GM18517 (cell line): ENCODE data around the gene REX1BD.
A peak's percentile ranks its signal among the peaks of the same experiment; 100 is the strongest.
"Not testable (repeated sequence)": the region's sequence is repeated elsewhere in the genome, so short reads cannot be mapped to it uniquely, and the experiment has no call there.

Source experiments
- ATAC-seq: cut with Tn5 transposase; IDR thresholded peaks from one replicate; pipeline ENCODE4 v1.9.1; 2021; ENCODE audit warnings: mild to moderate bottlenecking, moderate library complexity; ENCODE audit not compliant: unreplicated experiment

REX1BD gene

DNA sequence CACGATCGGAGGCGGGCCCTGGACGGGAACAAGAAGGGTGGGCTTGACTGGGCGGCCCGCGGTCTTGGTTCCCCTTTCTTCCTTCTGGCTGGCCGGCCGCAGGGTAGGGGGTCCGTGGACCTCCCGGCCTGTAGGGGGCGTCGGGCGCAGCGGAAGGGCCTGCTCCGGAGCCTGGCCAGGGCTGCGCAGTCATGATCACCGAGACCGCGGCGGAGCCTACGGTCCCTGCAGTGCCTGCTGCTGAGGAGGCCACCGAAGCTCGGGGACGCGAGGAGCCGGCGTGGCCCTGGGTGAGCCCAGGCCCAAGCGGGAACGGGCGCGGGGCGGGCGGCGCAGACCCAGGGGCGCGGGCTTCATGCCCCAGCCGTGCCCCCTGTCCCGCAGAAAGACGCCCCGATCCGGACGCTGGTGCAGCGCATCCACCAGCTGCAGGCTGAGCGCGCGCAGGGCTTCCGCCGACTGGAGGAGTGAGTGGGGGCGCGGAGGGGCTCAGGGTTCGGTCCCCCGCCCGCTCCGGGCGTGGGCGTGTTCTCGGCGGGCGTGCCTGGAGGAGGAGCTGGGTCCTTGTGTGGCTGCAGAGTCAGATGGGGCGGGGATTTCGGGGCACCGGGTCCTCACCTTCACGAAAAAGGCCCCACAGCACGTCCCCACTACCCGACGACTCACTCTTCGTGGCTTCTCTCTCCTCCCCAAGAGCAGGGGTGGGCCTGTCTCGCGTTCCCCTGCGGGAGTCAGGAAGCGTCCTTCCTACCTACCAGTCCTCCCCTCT lies at the start of gene REX1BD:
REX1BD (plus strand) TSS at position 188 of the 769 bp plus-strand sequence; CDS start at position 192, 4 bp downstream.
- ATAC-seq: peak; percentile 79

DNA sequence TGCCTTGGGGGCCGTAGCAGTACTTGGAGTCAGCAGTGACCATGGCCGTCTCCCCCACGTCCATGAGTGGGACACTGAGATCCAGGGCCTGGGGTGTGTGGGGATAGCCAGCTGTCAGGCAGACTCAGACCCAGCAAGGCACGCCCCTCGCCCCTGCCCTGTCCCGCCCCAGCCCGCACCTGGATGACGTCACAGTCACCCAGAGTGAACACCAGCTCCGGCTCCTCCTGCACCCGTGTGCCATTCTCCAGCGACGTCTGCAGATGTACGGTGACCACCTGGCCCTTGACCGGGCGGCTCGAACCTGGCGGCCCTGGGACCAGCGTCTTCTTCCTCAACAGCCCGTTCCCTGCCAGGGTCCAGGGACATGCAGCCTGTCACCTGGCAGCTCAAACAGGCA lies 49.2 kb upstream of the REX1BD start:
- no peak for ATAC-seq

DNA sequence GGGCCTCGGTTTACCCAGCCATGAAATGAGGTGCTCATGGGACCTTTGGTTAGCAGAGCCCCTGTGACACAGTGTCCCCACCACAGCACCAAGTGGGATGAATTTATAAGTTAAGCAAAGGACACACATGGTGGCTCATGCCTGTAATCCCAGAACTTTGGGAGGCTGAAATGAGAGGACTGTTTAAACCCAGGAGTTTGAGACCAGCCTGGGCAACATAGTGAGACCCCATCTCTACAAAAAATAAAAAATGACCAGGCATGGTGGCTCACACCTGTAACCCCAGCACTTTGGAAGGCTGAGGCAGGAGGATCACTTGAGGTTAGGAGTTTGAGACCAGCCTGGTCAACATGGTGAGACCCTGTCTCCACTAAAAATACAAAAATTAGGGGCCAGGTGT lies 48.4 kb upstream of the REX1BD start:
- ATAC-seq: not testable (repeated sequence)

DNA sequence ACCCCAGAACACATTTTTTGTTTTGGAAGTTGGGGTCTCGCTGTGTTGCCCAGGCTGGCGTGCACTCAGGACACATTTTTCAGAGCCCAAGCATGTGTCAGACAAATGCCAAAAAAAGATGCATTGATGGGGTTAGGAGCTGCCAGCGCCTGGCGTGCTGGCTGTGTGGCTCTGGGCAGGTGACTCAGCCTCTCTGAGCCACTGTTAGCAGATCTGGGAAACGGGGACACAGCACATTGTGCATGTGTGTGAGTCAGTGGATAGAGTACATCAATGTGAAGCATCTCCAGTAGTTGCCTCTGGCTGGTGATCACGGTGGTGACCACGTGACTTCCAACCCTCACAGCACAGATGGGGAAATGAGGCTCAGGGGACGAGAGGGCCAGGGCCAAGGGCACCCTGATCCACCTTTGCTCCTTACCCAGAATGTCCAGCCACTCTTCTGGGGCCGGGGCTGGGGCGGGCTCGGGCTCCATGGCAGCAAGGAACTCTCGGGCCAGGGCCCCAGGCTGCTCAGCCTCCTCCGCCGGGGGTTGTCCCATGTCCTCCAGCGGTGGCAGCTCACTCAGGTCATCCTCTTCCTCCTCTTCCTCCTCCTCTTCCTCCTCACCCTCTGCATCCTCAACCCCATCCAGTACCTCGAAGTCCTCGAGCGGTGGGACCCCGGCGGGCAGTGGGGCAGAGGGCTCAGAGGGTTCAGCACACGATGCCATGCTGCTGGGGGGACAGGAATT lies 47.2 kb upstream of the REX1BD start:
- no peak for ATAC-seq

DNA sequence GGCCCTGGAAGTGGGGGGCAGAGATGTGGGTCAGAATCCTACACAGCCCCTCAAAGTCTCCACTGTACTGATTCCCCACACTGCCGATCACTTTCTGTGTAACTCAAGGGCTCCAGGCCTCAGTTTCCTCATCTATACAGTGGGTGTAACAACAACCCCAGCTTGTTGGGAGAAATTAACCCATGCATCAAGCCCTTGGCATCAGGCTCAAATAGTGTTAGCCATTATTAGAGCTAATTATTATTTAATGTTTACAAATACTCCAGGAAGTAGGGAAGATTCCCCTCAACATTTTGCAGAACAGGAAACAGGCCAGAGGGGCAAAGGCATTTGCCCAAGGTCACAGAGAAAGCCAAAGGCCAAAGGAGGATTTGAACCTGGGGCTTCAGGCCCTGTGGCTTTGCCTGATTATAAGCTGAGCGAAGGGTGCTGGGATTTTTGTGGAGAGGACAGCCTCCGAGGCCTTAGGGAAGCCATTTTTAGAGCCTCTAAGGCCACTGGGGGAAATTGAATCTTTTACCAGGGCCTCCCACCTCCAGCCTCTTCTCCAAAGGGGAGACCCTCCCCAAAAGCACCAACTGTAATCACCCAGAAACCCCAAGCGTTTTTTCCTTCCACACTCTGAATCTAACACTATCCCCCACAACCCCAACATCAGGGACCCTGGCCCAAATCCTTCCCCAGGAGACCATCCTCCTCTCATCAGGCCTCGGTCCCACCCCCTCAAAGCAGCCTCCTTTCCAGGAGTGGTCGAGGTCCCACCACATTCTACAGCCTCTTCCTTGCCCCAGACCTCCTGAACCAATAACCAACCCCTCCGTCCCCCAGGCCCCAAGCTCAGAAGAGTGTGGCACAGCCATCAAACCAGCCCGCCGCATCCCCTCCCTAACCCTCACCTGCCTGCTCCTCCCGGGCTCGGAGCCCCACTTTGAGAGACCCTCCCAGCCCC lies 46.3 kb upstream of the REX1BD start:
- ATAC-seq: no peak

DNA sequence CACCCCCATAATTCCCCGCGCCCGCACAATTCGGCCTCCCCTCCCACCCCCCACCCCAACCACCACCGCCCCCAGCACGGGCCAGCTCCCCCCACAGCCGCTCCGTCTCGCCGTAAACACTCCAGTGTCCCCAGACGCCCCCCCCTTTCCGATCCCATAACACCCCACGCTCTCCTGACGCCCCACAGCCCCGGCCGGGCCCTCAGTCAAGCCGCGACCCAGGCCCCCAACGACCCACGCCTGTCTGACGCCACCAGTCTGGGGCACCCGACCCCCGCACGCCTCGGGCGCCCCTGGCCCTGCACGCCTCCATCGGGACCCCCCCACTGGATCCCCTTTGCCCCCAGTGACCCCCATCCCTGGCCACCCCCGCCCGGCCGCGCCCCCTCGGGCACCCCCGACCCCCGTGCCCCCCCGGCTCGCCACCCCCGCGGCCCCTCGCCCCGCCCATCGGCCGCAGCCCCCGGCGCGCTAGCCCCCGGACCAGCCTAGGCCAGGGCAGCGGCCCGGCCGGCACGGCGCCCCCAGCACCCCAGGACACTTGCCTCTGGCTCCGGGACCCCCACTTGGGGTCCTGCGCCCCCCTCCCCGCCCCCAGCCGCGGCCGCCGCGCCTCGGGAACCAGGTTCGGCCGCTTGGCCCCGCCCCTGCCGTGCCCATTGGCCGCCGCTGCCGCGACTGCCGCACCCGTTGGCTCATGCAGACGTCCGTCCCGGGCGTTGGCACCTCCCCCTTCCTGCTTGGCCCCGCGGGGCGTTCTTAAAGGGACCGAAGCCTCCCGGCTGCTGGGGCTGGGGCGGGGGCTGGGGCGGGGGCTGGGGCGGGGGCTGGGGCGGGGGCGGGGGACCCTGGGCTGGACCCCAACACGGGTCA lies 45.4 kb upstream of the REX1BD start, which contains the start of gene FKBP8:
FKBP8 (minus strand) TSS at position 633 of the 873 bp plus-strand sequence. CDS start 1,603 bp downstream, outside the sequence.
- ATAC-seq: peak; percentile 78

DNA sequence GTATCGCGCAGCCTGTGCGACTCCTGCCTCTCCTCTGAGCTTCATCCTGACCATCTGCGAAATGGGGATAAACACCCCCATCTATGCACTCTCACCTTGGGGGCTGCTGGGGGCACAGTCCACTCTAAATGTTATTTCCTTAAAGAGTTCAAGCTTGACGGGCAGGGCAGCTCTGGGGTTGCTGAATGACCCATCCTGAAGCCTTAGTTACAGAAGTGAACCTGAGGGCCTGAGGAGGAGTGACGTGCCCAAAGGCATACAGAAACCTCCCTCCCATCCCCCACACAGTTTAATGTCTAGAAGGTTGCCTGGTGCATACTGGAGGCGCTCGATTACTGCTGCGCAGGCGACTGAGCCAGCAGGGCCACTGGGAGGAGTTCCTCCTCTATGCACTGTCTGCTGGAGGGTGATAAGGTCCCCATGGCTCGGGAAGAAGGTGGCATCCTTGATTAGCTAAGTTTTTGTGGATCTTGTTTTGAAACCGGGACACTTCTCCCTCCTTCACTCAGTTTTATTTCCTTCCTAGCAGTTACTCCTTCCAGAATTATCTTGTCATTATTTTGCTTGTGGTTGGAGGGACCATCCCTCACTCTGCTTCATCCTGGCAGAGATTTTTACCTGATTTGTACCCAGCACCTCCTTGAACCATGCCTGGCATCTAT lies 44.7 kb upstream of the REX1BD start:
- ATAC-seq: peak; percentile 43

DNA sequence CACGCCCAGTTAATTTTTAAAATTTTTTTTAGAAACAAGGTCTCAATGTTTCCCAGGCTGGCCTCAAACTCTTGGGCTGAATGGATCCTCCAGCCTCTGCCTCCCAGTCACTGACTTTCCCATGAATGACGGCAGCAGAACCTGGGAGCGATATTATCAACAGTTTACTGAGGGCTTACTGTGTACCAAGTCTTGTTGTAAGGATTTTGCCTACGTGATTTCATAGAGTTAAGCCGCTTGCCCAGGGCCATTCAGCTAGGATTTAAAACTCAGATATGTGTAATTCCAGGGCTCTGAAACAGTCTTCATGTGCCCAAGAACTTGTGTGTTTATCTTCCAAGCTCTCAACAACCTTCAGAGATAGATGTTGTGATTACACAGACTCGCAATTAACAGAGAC lies 37.0 kb upstream of the REX1BD start:
- ATAC-seq: no peak

DNA sequence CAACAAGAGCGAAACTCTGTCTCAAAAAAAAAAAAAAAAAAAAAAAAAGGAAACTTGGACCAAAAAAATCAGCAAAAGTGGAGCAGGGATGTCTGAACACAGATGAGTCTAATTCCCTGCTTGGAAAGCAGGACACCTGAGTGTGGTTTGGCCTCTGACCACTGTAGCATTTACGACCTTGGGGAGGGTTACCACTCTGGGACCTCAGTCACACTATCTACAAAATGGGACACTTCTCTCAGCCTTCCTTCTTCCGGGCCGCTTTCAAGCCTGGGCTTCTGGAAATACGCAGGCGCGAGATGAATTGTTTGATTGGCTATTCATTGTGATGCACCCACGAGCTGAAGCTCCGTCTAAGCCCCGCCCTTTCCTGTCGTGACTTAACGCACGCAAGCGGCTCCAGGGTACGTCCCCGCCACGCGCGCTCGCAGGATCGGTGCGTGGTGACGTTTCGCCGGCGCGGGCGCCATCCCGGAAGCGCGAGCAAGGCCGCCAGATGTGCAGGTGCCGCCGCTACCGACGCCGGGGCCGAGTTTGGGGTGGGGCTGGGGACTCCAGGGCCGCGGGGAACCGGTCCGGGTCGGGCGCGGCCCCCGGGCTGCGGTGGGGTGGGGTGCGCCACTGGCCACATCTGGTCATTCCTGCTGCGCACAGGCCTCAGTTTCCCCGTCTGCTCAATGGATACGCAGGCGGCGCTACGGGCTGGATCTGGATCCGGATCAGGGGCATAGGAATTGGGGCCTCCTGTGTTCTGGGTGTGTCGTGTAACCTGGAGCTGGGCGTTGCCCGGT lies 31.0 kb upstream of the REX1BD start, which contains the start of gene KXD1:
KXD1 (plus strand) TSS at position 460 of the 791 bp plus-strand sequence. CDS start 4,187 bp downstream, outside the sequence.
- peak; percentile 85 for ATAC-seq

DNA sequence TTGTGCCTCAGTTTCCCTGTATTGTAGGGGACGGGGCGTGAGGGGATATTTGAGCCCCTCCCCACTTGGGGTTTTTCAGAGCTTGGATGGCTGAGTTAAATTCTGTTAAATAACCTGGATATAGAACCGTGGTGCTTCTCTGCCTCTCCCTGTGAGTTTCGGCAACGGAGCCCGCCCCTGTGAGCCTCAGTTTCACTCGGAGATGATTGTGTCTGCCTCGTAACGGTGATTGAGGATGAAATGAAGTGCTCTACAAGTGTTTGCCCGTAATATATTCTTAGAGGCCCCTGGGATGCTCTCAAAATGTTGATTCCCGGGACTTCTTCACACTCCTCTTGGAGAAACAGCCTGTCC lies 30.4 kb upstream of the REX1BD start:
- no peak for ATAC-seq

DNA sequence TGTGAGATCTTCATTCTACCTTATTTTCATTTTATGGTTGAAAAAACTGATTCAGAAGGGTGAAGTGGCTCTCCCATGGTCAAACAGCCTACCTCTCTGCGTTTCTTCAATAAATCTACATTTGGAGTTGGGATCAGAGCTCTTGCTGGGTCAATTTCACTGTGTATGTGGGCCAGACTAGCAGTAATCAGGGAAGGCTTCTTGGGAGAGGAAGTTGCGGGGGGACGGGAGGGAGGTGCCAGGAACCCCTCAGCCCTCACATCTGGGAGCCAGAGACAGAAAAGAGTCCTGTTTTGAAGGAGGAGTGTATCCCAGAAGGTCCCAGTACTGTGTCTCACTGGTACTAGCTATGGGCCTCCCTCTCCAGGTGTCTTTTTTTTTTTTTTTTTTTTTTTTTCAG lies 30.0 kb upstream of the REX1BD start:
- ATAC-seq: no peak

DNA sequence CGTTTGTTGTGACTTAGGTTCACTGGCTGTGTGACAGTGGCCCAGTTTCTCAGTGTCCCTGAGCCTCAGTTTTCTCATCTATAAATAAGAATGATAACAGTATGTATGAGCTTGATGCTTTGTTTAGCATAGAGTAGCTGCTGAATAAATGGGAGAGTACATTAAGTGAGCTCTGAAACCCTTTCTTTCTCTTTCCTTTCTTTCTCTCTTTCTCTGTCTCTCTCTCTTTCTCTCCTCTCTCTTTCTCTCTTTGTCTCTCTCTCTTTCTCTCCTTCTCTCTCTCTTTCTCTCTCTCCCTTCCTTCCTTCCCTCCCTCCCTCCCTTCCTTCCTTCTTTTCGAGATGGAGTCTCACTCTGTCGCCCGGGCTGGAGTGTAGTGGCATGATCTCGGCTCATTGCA lies 28.9 kb upstream of the REX1BD start:
- no peak for ATAC-seq

DNA sequence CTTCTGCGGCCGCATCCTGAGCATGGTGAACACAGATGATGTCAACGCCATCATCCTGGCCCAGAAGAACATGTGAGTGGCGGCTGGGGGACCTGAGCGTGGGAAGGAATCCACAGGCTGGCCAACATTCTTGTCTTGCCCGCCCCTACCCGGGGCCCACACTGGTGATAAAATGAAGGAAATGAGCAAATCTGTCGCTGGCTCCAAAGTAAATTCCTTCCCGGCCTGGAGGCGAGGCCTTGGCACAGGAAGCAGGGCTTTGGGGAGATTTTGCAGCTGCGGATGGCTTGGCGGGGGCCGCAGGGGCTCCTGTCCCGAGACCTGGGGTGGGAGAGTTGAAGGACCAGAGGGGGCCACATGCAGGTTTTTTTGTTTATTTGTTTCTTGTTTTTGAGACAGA lies 26.5 kb upstream of the REX1BD start:
- ATAC-seq: no peak

DNA sequence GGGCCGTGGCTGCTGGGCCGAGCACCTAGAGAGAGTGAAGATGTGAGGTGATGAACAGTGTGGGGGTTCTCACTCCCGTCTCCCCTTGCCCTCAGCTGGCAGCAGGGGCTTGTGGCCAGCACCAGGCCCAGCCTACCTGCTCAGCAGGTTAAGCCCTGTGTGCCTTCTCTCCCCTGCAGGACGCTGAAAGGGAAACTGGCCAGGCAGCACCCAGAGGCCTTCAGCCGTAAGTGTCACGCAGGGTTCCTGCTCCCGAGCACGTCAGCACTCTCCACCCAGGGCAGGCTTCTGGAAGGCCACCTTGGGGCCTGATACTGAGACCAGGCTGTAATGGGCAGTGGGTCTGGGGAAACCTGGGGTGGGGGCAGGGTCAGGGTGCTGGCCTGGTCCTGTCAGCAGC lies 21.6 kb upstream of the REX1BD start:
- no peak for ATAC-seq

DNA sequence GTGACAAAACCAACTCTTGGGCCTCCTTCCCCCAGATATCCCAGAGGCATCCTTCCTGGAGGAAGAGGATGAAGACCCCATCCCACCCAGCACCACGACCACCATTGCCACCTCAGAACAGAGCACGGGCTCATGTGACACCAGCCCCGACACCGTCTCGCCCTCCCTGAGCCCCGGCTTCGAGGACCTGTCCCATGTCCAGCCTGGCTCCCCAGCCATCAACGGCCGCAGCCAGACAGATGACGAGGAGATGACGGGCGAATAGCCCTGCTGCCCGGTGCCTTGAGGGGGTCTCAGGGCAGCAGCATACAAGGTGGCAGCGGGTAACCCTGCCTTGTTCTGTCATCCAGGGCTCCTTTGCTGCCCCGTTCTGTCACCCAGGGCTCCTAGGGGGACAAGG lies 20.2 kb upstream of the REX1BD start:
- no peak for ATAC-seq

DNA sequence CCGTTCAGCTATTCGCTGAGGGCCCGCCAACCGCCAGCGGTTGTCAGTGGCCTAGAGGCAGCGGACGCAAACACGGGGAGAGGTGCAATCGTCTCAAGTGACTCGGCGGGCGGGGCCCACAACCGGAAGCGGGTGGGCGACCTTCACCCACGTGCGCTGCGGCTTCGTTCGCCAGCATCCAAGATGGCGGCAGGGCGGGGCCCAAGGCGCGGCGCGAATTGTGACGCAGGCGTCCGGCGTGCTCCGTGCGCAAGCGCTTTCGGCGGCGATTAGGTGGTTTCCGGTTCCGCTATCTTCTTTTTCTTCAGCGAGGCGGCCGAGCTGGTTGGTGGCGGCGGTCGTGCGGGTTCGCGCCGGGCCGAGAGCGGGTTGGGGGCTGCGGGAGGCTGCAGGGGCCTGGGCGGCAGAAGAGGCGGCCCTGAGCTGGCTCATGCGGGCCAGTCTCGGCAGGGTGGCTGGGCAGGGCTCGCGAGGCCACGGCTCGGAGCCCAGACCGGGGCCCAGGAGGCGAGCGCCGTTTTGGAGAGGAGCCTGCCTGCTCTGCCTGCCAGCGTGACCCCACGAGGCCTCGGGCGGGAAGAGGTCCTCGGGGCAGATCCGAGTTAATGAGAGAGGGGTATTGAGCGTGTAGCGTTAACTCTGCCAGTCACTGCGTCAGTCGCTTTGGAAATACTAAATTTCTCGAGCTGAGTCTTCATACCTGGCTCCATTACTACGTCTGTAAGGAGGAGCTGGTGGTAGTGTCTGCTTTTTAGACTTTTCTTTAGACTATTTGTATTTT lies 16.8 kb upstream of the REX1BD start, which contains the start of gene UBA52:
UBA52 (plus strand) TSS at position 294 of the 781 bp plus-strand sequence. CDS start 1,444 bp downstream, outside the sequence.
- ATAC-seq: peak; percentile 84

DNA sequence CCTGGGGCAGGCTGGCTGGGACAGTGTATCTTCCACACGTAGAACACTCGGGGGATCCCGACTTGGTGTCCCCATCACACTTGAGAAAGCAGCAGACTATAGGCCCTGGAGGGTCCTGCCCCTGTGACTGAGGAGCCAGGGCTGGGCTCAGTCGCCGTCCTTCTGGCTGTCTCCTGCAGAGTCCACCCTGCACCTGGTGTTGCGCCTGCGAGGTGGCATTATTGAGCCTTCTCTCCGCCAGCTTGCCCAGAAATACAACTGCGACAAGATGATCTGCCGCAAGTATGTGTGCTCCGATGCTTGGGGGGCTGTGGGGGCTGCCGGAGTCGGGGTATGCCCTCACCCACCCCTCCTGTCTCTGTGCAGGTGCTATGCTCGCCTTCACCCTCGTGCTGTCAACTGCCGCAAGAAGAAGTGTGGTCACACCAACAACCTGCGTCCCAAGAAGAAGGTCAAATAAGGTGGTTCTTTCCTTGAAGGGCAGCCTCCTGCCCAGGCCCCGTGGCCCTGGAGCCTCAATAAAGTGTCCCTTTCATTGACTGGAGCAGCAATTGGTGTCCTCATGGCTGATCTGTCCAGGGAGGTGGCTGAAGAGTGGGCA lies 13.8 kb upstream of the REX1BD start:
- no peak for ATAC-seq
